ENCODE measurements around the gene LENEP.

LENEP gene

GRCh38 chr1:155035936-155036335 lies 42.5 kb downstream of the LENEP start:
- Histone ChIP-seq H2AK5ac (ENCODE audit: low read depth, low read length) (no peak overlapping the region), H4K8ac (ENCODE audit: low read depth, low read length) (no peak overlapping the region), H2AFZ (ENCODE audit: low read length) (no peak overlapping the region), H3K36me3 (replicated peaks in 1 of 2; ENCODE audit: control insufficient read depth in 2 of 2, insufficient read depth in 2 of 2, low read length in 2 of 2) (no peaks in the 10 kb centered on the region), H3K27ac (replicated peaks; ENCODE audit: low read length) (no peak overlapping the region), H3K9me3 (replicated peaks in 1 of 2; ENCODE audit: control insufficient read depth in 2 of 2, insufficient read depth in 1 of 2, low read depth in 1 of 2, low read length in 2 of 2) (no peaks in the 10 kb centered on the region), H2BK5ac (ENCODE audit: low read length) (no peak overlapping the region), H3K4me2 (ENCODE audit: insufficient read depth, low read length, poor library complexity, severe bottlenecking) (no peak overlapping the region), H2BK12ac (ENCODE audit: low read length) (no peak overlapping the region), H2BK120ac (ENCODE audit: low read depth, low read length) (no peak overlapping the region), H3K18ac (ENCODE audit: low read length) (no peak overlapping the region), H3K14ac (ENCODE audit: low read length) (no peak overlapping the region), H3K9ac (ENCODE audit: low read depth, low read length, poor library complexity) (no peak overlapping the region), H2BK15ac (ENCODE audit: low read length) (no peak overlapping the region), H3K27me3 (ENCODE audit: control insufficient read depth in 3 of 3, insufficient read depth in 3 of 3, low read depth in 1 of 3, low read length in 3 of 3) (no peaks in the 10 kb centered on the region), H3K79me1 (ENCODE audit: low read depth, low read length) (no peaks in the 10 kb centered on the region), H3K23ac (ENCODE audit: low read depth, low read length, poor library complexity) (no peak overlapping the region), H3K4ac (ENCODE audit: low read length) (no peak overlapping the region), H3K4me1 (ENCODE audit: control insufficient read depth in 2 of 2, insufficient read depth in 1 of 2, low read depth in 1 of 2, low read length in 2 of 2) (peaks cover 2 to 9% of the 10 kb centered on the region in 2 donors), H3K4me3 (ENCODE audit: low read length in 2 of 2) (no peak overlapping the region), H4K91ac (ENCODE audit: low read depth, low read length, poor library complexity) (no peak overlapping the region)
- WGBS, 2 donors (ENCODE audit: extremely low coverage in 2 of 2, insufficient read length in 2 of 2, insufficient replicate concordance in 1 of 2) = no CpG with 5 or more reads among the region's 2 CpGs
- no peak for DNase-seq (ENCODE audit: low spot score)

DNA sequence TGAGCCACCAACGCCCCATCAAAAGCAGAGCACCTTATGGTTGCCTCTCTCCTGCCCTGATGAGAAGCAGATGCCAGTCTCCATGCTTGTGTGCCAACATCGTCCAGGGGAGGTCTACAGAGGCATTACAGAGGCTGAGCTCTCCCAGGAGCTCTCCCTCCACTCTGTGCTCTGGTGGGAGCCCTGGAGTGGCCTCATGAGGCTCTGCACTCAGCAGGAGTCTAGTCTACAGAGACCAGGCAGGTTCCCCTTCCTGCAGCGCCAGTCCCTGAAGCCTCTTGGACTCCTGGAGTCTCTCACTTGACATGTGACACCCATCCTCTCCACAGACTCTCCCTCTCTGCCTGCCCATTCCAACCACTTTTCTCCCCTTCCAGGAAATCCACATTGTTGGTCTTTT lies 43.7 kb downstream of the LENEP start:
- Histone ChIP-seq H3K27ac (replicated peaks; ENCODE audit: low read length) (no peak overlapping the region), H4K8ac (ENCODE audit: low read depth, low read length) (no peak overlapping the region), H3K27me3 (ENCODE audit: control insufficient read depth in 3 of 3, insufficient read depth in 3 of 3, low read depth in 1 of 3, low read length in 3 of 3) (no peaks in the 10 kb centered on the region), H2BK12ac (ENCODE audit: low read length) (no peak overlapping the region), H3K4me1 (ENCODE audit: control insufficient read depth in 2 of 2, insufficient read depth in 1 of 2, low read depth in 1 of 2, low read length in 2 of 2) (peaks cover 2 to 9% of the 10 kb centered on the region in 2 donors), H2AK5ac (ENCODE audit: low read depth, low read length) (peak overlapping the region; percentile 7), H2BK15ac (ENCODE audit: low read length) (no peak overlapping the region), H4K91ac (ENCODE audit: low read depth, low read length, poor library complexity) (no peak overlapping the region), H3K9me3 (replicated peaks in 1 of 2; ENCODE audit: control insufficient read depth in 2 of 2, insufficient read depth in 1 of 2, low read depth in 1 of 2, low read length in 2 of 2) (no peaks in the 10 kb centered on the region), H3K79me1 (ENCODE audit: low read depth, low read length) (no peaks in the 10 kb centered on the region), H2BK120ac (ENCODE audit: low read depth, low read length) (no peak overlapping the region), H3K23ac (ENCODE audit: low read depth, low read length, poor library complexity) (no peak overlapping the region), H3K4me3 (ENCODE audit: low read length in 2 of 2) (no peak overlapping the region), H2AFZ (ENCODE audit: low read length) (no peak overlapping the region), H3K14ac (ENCODE audit: low read length) (no peak overlapping the region), H3K18ac (ENCODE audit: low read length) (no peak overlapping the region), H3K36me3 (replicated peaks in 1 of 2; ENCODE audit: control insufficient read depth in 2 of 2, insufficient read depth in 2 of 2, low read length in 2 of 2) (no peaks in the 10 kb centered on the region), H3K9ac (ENCODE audit: low read depth, low read length, poor library complexity) (no peak overlapping the region), H3K4me2 (ENCODE audit: insufficient read depth, low read length, poor library complexity, severe bottlenecking) (no peak overlapping the region), H3K4ac (ENCODE audit: low read length) (no peak overlapping the region), H2BK5ac (ENCODE audit: low read length) (no peak overlapping the region)
- DNase-seq (ENCODE audit: low spot score) = no peak
- WGBS, 2 donors (ENCODE audit: extremely low coverage in 2 of 2, insufficient read length in 2 of 2, insufficient replicate concordance in 1 of 2) = no CpG with 5 or more reads among the region's 3 CpGs

- no peak for DNase-seq (ENCODE audit: low spot score)
- no peak overlapping the region for H3K4me3 ChIP-seq (ENCODE audit: low read length in 2 of 2)
- no peak overlapping the region for H3K27ac ChIP-seq (replicated peaks; ENCODE audit: low read length)
- H2AK5ac ChIP-seq (ENCODE audit: low read depth, low read length) = no peak overlapping the region
- no peak overlapping the region for H2BK12ac ChIP-seq (ENCODE audit: low read length)
- no peaks in the 10 kb centered on the region for H3K27me3 ChIP-seq (ENCODE audit: control insufficient read depth in 3 of 3, insufficient read depth in 3 of 3, low read depth in 1 of 3, low read length in 3 of 3)
- H3K36me3 ChIP-seq (replicated peaks in 1 of 2; ENCODE audit: control insufficient read depth in 2 of 2, insufficient read depth in 2 of 2, low read length in 2 of 2) = no peaks in the 10 kb centered on the region
- no peak overlapping the region for H2BK15ac ChIP-seq (ENCODE audit: low read length)
- H3K9ac ChIP-seq (ENCODE audit: low read depth, low read length, poor library complexity) = no peak overlapping the region
- H3K4ac ChIP-seq (ENCODE audit: low read length) = no peak overlapping the region
- H3K9me3 ChIP-seq (replicated peaks in 1 of 2; ENCODE audit: control insufficient read depth in 2 of 2, insufficient read depth in 1 of 2, low read depth in 1 of 2, low read length in 2 of 2) = peaks cover 0 to 3% of the 10 kb centered on the region in 2 donors
- H3K14ac ChIP-seq (ENCODE audit: low read length) = no peak overlapping the region
- H3K79me1 ChIP-seq (ENCODE audit: low read depth, low read length) = no peaks in the 10 kb centered on the region
- H4K8ac ChIP-seq (ENCODE audit: low read depth, low read length) = no peak overlapping the region
- no CpG with 5 or more reads among the region's 6 CpGs for WGBS, 2 donors (ENCODE audit: extremely low coverage in 2 of 2, insufficient read length in 2 of 2, insufficient replicate concordance in 1 of 2)
- H2BK120ac ChIP-seq (ENCODE audit: low read depth, low read length) = no peak overlapping the region
- H3K4me2 ChIP-seq (ENCODE audit: insufficient read depth, low read length, poor library complexity, severe bottlenecking) = no peak overlapping the region
- no peak overlapping the region for H2BK5ac ChIP-seq (ENCODE audit: low read length)
- H4K91ac ChIP-seq (ENCODE audit: low read depth, low read length, poor library complexity) = no peak overlapping the region
- no peak overlapping the region for H3K18ac ChIP-seq (ENCODE audit: low read length)
- peaks cover 2 to 9% of the 10 kb centered on the region in 2 donors for H3K4me1 ChIP-seq (ENCODE audit: control insufficient read depth in 2 of 2, insufficient read depth in 1 of 2, low read depth in 1 of 2, low read length in 2 of 2)
- no peak overlapping the region for H3K23ac ChIP-seq (ENCODE audit: low read depth, low read length, poor library complexity)
- no peak overlapping the region for H2AFZ ChIP-seq (ENCODE audit: low read length)
Measured at GRCh38 chr1:155037851-155038441, 44.6 kb downstream of the LENEP start.

DNA sequence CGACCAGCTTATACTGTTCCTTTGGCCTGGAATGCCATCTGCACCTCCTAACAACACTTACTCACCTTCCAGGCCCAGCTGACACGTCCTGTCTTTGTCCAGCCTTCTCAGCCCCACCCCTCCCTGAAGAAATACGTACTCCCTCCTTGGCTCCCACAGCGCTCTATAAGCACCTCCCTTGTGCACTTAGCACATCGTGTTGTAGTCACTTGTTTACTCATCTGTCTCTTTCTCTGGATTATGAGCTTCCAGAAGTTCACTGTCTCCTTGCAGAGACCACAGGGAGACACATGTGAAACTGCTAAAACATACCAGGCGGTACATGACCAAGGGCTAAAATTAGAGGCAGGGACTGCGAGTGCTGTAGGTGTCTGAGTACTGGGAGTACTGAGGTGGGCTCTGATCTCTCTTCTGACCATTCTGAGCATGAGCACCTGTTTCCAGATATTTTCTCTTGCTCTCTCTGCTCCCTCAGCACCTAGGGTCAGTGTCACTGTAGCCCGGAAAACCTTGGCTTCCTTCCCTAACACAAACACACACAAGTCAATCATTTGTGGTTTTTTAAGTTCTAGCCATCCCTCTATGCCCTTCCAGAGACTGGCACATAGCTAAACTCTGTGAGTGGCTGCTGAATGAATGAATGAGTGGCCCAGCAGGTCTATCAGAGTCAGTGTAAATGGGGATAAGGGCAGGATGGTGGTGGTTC lies 45.4 kb downstream of the LENEP start:
- no peak overlapping the region for H3K4ac ChIP-seq (ENCODE audit: low read length)
- H2BK120ac ChIP-seq (ENCODE audit: low read depth, low read length) = no peak overlapping the region
- no peaks in the 10 kb centered on the region for H3K36me3 ChIP-seq (replicated peaks in 1 of 2; ENCODE audit: control insufficient read depth in 2 of 2, insufficient read depth in 2 of 2, low read length in 2 of 2)
- H3K14ac ChIP-seq (ENCODE audit: low read length) = no peak overlapping the region
- H3K23ac ChIP-seq (ENCODE audit: low read depth, low read length, poor library complexity) = no peak overlapping the region
- H3K79me1 ChIP-seq (ENCODE audit: low read depth, low read length) = no peaks in the 10 kb centered on the region
- H4K8ac ChIP-seq (ENCODE audit: low read depth, low read length) = no peak overlapping the region
- no peak for DNase-seq (ENCODE audit: low spot score)
- no peak overlapping the region for H2AFZ ChIP-seq (ENCODE audit: low read length)
- no peak overlapping the region for H2BK5ac ChIP-seq (ENCODE audit: low read length)
- H3K27ac ChIP-seq (replicated peaks; ENCODE audit: low read length) = no peak overlapping the region
- H3K9me3 ChIP-seq (replicated peaks in 1 of 2; ENCODE audit: control insufficient read depth in 2 of 2, insufficient read depth in 1 of 2, low read depth in 1 of 2, low read length in 2 of 2) = peaks cover 0 to 3% of the 10 kb centered on the region in 2 donors
- H3K27me3 ChIP-seq (ENCODE audit: control insufficient read depth in 3 of 3, insufficient read depth in 3 of 3, low read depth in 1 of 3, low read length in 3 of 3) = no peaks in the 10 kb centered on the region
- no peak overlapping the region for H4K91ac ChIP-seq (ENCODE audit: low read depth, low read length, poor library complexity)
- no peak overlapping the region for H2BK12ac ChIP-seq (ENCODE audit: low read length)
- no peak overlapping the region for H3K9ac ChIP-seq (ENCODE audit: low read depth, low read length, poor library complexity)
- H3K4me3 ChIP-seq (ENCODE audit: low read length in 2 of 2) = no peak overlapping the region
- H3K4me2 ChIP-seq (ENCODE audit: insufficient read depth, low read length, poor library complexity, severe bottlenecking) = no peak overlapping the region
- H3K4me1 ChIP-seq (ENCODE audit: control insufficient read depth in 2 of 2, insufficient read depth in 1 of 2, low read depth in 1 of 2, low read length in 2 of 2) = peaks cover 2 to 9% of the 10 kb centered on the region in 2 donors
- no peak overlapping the region for H2AK5ac ChIP-seq (ENCODE audit: low read depth, low read length)
- WGBS, 2 donors (ENCODE audit: extremely low coverage in 2 of 2, insufficient read length in 2 of 2, insufficient replicate concordance in 1 of 2) = no CpG with 5 or more reads among the region's 8 CpGs
- H3K18ac ChIP-seq (ENCODE audit: low read length) = no peak overlapping the region
- no peak overlapping the region for H2BK15ac ChIP-seq (ENCODE audit: low read length)
